DMS 273 (cell line): Measurements from ENCODE around the gene GTPBP6.

Experiments
- DNase-seq: peaks from one replicate; lab custom pipeline; 2025; ENCODE audit not compliant: unreplicated experiment; lab: John Stamatoyannopoulos, UW

The GTPBP6 gene

DNA sequence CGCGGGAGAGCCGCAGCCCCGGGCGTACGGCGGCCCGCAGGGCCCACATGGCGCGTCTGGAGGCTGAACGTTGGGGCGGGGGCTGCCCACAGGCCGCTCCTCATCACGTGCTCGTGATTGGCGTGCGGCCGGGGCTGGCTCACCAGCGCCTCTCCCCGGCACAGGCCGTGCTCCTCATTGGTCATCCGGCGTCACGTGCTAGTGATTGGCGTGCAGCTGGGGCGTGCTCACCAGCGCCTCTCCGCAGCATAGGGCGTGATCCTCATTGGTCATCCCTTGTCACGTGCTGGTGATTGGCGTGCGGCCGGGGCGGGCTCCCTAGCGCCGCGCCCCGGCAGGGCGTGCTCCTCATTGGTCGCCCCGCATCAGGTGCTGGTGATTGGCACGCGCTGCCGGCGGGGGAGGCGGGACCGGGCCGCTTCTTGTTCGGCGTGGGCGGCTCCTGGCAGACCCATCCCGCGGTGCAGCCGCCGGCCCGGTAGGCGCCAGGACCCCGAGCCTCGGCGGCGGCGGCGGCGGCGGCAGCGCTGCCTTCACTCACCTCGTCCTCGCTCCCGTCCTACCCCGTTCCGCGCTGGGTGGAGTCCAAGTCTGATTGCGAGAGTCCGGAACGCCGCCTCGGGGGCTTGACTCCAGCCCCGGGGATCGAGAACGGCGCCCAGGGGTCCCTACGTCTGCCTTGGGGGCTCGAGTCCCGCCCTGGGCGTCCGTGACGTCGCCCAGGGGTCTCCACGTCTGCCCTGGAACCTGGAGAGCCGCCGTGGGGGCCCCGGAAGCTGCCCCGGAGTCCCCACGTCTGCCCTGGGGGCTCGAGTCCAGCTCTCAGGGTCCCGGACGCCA lies at the start of gene GTPBP6:
TSS of gene GTPBP6 (minus strand) at position 58 of the 840 bp plus-strand sequence. CDS start at position 49, 9 bp downstream.
- DNase-seq = no peak

DNA sequence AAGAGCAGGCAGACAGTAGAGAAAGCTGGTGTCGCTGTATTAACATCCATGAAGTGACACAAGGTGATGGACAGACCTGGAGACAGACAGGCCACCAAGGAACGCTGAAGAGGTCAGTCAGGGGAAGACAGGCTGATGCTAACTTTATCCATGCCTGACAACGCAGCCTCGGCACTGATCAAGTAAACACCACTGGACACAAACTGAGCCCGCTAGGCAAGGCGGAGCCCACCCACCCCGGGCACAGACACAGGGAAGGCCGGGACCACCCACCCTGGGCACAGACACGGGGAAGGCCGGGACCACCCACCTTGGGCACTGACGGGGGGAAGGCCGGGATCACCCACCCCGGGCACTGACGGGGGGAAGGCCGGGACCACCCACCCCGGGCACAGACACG lies 49.3 kb upstream of the GTPBP6 start:
- no peak for DNase-seq

- no peak for DNase-seq
Measured at GRCh38 chrX:367349-367748, 48.8 kb upstream of the GTPBP6 start.

GRCh38 chrX:363621-364375 lies 45.2 kb upstream of the GTPBP6 start:
- DNase-seq = no peak

DNA sequence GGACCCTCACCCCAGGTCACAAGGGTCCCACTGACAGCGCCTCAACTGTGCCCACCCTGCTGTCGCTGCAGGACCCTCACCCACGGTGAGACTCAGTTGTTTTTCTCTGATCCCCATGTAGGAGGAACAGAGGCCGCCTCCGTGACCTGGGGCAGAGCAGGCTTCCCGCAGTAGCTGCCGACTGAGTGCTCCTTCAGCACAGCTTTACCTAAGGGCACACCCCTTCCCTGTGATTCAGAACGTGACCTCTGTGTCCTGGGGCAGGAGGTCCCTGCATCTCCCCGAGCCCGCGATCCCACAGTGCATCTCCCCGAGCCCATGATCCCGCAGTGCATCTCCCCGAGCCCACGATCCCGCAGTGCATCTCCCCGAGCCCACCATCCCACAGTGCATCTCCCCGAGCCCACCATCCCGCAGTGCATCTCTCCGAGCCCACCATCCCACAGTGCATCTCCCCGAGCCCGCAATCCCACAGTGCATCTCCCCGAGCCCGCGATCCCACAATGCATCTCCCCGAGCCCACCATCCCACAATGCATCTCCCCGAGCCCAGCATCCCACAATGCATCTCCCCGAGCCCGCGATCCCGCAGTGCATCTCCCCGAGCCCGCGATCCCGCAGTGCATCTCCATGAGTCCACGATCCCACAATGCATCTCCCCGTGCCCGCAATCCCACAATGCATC lies 44.5 kb upstream of the GTPBP6 start:
- DNase-seq = no peak

DNA sequence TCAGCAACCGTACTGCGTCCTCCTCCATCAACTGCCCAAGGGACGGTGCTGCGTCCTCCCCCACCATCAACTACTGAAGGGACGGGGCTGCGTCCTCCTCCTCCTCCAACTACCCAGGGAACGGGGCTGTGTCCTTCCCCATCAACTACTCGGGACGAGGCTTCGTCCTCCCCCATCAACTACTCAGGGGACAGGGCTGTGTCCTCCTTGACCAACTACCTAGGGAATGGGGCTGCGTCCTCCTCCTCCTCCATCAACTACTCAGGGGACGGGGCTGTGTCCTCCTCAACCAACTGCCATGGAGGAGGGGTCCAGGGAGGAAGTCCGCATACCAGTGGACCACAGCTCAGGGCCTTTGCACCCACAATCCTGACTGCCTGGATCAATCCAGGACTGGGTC lies 43.8 kb upstream of the GTPBP6 start:
- no peak for DNase-seq

GRCh38 chrX:361231-362145 lies 42.9 kb upstream of the GTPBP6 start:
- DNase-seq = no peak

- DNase-seq = no peak
Measured at GRCh38 chrX:360496-361150, 42.0 kb upstream of the GTPBP6 start.

- no peak for DNase-seq
Measured at GRCh38 chrX:358651-359143, 40.1 kb upstream of the GTPBP6 start.

DNA sequence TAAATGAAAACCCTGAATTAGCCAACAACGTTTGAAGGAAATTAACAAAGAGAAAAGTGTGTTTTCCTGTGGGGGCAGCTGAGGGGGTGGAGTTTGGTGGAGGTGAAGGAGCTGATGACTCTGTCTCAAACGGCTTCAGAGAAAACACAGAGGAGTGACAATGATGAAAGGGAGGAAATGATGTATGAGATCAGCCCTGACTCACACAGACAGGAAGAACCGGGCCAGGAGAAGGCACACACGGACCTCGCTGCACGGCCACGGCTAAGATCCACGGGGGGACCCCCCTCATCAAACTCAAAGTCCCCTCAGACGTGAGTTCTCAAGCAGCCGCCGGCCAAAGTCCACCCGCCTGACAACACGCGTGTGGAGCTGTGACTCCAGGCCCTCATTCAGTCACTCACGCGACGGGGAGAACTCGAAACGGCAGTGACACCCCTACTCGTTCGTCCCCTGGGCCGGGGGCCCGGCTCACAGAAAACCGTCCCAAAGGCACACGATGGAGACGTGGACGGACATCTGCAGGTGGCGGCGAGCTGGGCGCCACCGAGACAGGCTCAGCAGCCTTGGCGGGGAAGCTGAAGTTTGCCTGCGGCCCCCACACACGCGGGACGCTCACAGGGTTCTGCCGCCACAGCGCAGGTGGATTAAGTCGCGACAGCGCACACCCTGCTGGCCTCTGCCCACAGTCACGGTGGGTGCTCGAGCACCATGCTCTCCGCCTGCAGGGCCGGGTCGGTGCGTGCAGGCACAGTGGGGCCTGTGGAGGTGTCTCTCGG lies 39.3 kb upstream of the GTPBP6 start:
- DNase-seq = no peak

DNA sequence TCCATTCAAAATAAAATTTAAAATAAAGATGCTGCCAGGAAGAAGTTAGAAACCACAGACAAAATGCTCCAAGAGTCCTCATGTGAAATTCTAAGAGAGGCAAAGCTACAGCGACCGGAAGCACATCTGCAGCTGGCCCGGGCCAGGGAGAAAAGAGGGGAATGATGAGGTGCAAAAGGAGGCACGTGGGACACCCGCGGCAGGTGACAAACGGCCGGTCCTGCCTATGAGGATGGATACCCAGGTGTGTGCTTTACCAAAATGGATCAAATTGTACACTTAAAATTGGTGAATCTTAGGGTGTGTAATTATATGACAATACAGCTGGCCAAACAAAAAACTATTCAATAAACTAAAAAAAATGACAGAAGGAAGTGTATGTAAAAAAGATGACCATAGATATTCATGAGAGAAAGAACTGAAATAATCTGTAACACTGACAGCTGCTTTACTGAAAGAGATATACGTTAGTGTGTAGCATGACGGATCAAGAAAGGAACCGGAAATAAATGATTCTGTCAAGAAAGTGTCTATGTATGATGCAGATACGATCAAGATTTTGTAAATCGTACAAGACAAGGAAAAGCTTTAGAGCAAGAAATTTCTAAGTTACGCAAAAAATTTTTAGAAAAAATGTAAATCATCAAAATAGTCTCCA lies 38.6 kb upstream of the GTPBP6 start:
- no peak for DNase-seq

- no peak for DNase-seq
Measured at GRCh38 chrX:356385-357034, 37.9 kb upstream of the GTPBP6 start.

DNA sequence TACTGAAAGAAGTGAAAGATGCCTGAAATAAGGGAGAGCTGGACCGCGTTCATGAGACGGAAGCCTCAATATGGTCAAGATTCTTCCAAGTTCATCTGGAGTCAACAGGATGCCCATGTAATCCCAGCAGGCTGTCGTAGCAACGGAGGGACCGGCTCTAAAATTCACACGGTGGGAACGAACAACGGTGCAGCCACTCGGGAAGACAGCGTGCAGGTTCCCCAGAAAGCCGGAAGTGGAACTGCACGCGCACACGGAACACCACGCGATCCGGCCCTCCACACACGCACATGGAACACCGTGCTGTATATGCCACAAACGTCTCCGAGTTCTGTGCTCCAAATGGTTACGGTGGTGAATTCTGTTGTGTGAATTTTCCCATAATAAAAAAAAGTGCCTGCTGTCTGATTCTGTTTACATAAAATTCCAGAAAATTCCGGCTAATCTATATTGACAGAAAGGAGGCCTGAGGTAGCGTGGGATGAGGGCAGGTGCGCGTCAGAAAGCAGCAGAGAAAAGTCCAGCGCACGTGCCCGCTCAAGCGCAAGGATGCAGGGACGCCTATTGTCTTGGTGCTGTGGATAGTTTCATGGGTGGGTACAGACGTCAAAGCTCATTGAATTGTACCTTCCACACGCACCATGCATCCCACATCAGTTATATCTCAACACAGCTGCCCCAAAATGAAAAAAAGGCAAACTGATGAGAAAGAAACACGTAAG lies 36.9 kb upstream of the GTPBP6 start:
- DNase-seq = no peak

DNA sequence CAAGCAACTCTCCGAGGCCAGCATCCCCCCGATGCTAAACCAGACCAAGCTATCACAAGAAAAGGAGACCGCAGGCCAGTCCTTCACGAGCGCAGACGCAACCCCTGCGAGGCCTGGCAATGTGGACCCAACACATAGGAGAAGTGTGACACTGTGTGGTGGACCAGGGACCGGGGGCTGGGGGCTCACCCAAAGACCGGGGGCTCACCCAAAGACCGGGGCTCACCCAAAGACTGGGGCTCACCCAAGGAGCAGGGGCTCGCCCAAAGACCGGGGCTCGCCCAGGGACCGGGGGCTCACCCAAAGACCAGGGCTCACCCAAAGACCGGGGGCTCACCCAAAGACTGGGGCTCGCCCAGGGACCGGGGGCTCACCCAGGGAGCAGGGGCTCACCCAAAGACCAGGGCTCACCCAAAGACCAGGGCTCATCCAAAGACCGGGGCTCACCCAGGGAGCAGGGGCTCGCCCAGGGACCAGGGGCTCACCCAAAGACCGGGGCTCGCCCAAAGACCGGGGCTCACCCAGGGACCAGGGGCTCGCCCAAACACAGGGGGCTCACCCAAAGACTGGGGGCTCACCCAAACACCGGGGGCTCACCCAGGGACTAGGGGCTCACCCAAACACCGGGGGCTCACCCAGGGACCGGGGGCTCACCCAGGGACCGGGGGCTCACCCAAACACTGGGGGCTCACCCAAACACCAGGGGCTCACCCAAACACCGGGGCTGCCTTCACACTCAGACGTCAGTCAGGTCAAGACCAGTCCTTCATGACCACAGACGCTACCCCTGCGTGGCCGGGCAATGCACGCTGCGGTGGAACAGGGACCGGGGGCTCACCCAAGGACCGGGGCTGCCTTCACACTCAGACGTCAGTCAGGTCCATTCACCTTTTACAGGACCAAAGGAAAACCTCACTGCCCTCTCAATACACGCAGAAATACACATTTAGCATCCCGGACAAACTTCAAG lies 35.3 kb upstream of the GTPBP6 start:
- no peak for DNase-seq

GRCh38 chrX:352582-353314 lies 34.2 kb upstream of the GTPBP6 start:
- DNase-seq = no peak

GRCh38 chrX:352181-352580 lies 33.6 kb upstream of the GTPBP6 start:
- no peak for DNase-seq
